ENCODE measurements around the gene HSPA5.
"Not testable (repeated sequence)": the region's sequence is repeated elsewhere in the genome, so short reads cannot be mapped to it uniquely, and the experiment has no call there.

DNA sequence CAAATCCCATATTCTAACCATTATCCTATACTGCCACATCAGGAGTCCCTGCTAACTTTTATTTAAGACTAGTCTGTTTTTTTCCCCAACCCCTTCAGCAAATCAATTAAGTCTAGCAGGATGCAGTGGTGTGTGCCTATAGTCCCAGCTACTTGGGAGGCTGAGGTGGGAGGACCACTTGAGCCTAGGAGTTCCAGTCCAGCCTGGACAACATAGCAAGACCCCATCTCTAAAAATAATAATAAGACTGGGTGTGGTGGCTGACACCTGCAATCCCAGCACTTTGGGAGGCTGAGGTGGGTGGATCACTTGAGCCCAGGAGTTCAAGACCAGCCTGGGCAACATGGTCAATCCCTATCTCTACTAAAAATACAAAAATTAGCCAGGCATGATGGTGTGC lies 16.3 kb downstream of the HSPA5 start:
- TF ChIP-seq, protein P1, sequence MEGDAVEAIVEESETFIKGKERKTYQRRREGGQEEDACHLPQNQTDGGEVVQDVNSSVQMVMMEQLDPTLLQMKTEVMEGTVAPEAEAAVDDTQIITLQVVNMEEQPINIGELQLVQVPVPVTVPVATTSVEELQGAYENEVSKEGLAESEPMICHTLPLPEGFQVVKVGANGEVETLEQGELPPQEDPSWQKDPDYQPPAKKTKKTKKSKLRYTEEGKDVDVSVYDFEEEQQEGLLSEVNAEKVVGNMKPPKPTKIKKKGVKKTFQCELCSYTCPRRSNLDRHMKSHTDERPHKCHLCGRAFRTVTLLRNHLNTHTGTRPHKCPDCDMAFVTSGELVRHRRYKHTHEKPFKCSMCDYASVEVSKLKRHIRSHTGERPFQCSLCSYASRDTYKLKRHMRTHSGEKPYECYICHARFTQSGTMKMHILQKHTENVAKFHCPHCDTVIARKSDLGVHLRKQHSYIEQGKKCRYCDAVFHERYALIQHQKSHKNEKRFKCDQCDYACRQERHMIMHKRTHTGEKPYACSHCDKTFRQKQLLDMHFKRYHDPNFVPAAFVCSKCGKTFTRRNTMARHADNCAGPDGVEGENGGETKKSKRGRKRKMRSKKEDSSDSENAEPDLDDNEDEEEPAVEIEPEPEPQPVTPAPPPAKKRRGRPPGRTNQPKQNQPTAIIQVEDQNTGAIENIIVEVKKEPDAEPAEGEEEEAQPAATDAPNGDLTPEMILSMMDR (IDR thresholded peaks at IDR 0.05; ENCODE audit: low read depth, low read length, poor library complexity, severe bottlenecking) = not testable (repeated sequence)
- TF ChIP-seq EZH2phosphoT487 (IDR thresholded peaks at IDR 0.05; ENCODE audit: borderline replicate concordance, low read length) = not testable (repeated sequence)

All from DOHH2 (cell line).